Activated CD4-positive, CD25-positive, alpha-beta regulatory T cell treated with anti-CD3 and anti-CD28 coated beads, Interleukin-2, amount 50 U/mL, for 16 hours (primary cell): ENCODE results near the gene C5AR2.
"Not testable (repeated sequence)": the region's sequence is repeated elsewhere in the genome, so short reads cannot be mapped to it uniquely, and the experiment has no call there.

Source experiments
- DNase-seq: peaks from one replicate; pipeline ENCODE4 v3.0.0-alpha.2; 2020; ENCODE audit warnings: low read depth, low spot score

Gene C5AR2

DNA sequence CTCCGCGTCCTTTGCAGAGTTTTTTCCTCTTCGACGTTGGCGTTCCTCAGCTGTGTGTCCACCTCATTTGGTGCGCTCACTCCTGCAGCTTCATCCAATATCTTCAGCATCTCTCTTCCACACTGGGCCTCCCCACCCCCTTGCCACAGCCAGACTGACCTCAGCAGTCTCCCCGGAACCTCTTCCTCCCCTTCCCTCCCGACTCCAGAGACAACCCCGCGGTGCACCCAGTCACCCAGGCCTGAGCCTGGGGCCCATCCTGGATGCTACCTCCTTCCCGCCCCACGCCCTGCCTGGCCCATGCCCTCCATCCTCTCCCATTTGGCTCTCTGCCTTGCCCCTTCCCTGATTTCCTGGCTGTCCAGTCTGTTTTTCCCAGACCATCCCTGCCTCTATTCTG lies 8.1 kb upstream of the C5AR2 start:
- DNase-seq, result no peak

DNA sequence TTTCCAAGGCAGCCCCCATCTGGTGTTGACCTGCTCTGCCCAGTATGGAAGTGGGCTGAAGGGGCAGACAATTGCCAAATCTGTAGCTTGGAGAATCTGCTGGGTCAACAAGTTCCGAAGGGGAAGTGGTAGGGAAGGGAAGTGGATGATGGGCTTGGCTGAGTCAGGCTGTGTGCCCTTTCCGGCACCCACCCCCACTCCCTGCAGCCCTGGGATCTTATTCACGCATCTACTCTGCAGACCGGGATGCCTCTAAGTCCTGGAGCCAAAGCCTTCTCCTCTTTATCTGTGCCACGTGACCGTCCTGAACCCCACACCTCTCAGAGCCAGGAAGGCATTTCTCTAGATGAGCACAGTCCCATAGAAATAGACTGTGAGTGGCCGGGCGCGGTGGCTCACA lies 7.5 kb upstream of the C5AR2 start:
- no peak for DNase-seq

DNA sequence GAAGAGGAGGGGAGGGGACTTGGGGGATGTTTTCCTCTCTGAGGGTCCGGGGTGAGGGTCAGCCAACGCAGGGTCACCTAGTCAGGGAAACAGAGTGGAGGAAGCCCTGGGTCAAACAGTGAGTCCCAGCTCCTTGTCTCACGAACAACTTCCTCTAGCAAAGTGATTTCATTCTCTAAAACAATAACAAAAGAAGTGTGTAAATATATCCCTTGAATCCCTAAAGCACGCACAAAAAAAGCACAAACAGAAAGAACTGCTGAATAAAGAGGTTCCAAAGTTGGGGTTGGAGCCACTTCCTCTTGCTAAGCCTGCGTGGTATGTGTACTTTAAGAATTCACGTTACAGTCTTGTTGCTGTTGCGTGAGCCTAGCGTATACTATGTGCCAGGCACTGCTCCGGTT lies 1.5 kb upstream of the C5AR2 start:
- DNase-seq, result no peak

DNA sequence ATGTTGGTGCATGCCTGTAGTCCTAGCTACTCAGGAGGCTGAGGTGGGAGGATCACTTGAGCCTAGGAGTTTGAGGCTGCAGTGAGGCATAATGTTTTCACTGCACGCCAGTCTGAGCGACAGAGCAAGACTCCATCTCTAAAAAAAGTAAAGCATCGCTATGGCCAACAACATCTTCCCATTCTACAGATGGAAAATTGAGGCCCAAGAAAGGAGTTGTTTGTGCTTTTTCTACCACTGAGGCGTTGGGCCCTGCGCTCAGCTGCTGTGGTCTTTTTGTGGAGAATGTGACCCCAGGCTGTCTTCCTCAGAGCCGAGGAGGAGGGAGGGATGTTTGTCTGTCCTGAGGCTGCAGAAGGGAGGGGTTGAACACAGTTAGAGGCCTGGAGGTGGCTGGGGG lies 485 bp upstream of the C5AR2 start:
- DNase-seq, result no peak

DNA sequence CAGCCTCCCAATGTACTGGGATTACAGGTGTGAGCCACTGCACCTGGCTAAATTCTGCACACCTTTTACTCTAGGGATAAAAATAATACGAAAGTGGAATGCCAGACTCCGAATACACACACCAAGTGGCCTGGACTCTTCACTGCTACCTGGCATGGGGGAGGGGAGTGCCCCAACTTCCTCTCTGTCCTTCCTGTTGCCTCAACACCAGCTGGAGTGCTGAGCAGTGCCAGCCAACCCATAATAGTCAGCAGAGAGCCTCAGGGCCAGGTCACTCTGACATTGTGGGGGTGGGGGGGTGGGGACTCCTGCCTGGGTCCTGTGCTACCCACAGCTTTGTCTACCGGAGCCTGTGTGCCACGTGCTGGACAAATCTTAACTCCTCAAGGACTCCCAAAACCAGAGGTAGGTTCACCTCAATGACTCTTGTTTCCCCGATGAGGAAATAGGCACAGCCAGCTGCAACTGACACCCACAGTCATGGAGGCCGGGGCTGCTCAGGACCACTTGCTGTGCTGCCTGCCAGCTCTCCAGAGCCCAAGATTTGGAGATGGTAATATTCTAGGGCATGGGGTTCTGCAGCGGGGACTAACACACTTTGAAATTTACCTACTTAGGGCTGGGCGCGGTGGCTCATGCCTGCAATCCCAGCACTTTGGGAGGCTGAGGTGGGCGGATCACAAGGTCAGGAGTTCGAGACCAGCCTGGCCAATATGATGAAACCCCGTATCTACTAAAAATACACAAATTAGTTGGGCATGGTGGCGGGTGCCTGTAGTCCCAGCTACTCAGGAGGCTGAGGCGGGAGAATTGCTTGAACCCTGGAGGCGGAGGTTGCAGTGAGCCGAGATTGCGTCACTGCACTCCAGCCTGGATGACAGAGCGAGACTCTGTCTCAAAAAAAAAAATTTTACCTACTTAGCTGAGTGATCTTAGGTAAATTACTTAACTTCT lies 5.1 kb downstream of the C5AR2 start:
- not testable (repeated sequence) for DNase-seq

DNA sequence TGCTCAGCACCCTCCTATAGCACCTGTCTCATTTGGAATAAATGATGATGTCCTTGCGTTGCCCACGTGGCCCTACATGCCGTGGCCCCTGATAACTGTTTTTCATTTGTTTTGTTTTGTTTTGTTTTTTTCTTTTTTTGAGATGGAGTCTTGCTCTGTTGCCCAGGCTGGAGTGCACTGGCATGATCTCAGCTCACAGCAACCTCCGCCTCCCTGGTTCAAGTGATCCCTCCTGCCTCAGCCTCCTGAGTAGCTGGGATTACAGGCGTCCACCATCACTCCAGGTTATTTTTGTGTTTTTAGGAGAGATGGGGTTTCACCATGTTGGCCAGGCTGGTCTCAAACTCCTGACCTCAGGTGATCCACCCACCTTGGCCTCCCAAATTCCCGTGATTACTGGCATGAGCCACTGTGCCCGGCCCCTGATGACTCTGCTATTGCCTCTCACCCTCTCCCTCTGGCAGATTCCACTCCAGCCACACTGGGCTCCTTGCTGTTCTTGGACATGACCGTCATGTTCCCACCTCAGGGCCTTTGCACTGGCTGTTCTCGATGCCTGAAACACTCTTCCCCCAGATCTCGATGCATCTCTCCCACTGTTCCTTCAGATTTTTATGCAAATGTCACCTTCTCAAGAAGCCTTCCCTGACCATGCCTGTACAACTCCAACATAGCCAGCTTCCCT lies 7.4 kb downstream of the C5AR2 start:
- no peak for DNase-seq

DNA sequence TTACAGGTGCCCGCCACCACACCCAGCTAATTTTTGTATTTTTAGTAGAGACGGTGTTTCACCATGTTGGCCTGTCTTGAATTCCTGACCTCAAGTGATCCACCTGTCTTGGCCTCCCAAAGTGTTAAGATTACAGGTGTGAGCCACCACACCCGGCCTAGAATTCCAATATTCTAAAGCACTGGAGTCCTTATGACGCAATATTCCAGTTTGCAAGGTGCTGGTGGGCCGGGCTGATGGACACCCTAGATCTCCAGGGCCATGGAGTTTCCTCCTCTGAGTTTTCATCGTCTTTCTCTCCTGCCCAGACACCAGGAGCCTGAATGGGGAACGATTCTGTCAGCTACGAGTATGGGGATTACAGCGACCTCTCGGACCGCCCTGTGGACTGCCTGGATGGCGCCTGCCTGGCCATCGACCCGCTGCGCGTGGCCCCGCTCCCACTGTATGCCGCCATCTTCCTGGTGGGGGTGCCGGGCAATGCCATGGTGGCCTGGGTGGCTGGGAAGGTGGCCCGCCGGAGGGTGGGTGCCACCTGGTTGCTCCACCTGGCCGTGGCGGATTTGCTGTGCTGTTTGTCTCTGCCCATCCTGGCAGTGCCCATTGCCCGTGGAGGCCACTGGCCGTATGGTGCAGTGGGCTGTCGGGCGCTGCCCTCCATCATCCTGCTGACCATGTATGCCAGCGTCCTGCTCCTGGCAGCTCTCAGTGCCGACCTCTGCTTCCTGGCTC lies 8.7 kb downstream of the C5AR2 start:
- no peak for DNase-seq

DNA sequence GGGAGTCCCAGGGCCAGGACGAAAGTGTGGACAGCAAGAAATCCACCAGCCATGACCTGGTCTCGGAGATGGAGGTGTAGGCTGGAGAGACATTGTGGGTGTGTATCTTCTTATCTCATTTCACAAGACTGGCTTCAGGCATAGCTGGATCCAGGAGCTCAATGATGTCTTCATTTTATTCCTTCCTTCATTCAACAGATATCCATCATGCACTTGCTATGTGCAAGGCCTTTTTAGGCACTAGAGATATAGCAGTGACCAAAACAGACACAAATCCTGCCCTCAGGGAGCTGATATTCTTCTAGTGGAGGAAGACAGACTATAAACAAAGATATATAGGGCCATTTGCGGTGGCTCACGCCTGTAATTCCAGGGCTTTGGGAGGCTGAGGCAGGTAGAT lies 9.8 kb downstream of the C5AR2 start:
- DNase-seq, result no peak

DNA sequence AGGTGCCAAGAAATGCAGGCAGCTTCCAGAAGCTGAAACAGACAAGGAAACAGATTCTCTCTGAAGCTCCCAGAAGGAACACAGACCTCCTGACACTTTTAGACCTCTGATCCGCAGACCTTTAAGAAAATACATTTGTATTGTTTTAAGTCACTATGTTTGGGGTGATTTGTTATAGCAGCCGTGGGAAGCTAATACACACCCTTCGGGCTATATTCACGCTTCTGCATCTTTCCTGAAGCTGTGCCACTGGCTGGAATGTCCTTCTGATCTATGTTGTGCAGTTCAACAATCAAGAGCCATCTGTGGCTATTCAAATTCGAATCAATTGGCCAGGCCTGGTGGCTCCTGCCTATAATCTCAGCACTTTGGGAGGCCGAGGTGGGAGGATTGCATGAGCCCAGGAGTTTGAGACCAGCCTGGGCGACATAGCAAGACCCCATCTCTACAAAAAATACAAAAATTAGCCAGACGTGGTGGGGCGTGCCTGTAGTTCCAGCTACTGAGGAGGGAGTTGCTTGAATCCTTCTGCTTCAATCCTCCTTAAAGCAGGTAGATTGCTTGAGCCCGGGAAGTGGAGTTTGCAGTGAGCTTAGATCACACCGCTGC lies 11.3 kb downstream of the C5AR2 start:
- no peak for DNase-seq

DNA sequence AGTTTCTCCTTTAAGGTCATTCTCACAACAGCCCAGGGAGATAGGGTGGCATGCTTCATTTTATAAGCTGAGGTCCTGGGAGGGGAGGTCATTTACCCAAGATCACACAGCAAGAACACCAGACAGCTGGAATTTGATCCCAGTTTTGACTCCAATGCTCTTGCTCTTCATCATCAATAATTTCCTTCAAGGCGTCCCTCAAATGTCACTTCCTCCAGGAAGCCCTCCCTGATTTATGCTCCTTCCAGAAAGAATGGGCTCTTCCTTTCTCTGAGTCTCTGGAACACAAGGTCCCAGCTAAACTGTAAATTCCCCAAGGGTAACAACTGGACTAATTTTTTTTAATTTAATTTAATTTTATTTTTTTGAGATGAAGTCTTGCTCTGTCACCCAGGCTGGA lies 12.4 kb downstream of the C5AR2 start:
- no peak for DNase-seq

DNA sequence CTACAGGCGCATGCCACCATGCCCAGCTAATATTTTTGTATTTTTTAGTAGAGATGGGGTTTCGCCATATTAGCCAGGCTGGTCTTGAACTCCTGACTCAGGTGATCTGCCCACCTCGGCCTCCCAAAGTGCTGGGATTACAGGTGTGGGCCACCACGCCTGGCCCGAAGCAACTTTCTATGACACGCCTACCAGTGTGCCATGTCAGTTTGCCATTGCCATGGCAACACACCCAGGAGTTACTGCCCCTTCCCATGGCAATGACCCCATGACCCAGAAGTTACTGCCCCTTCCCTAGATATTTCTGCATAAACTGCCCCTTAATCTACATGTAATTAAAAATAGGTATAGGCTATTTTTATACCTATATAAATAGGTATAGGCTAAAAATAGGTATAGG lies 14.0 kb downstream of the C5AR2 start:
- not testable (repeated sequence) for DNase-seq

DNA sequence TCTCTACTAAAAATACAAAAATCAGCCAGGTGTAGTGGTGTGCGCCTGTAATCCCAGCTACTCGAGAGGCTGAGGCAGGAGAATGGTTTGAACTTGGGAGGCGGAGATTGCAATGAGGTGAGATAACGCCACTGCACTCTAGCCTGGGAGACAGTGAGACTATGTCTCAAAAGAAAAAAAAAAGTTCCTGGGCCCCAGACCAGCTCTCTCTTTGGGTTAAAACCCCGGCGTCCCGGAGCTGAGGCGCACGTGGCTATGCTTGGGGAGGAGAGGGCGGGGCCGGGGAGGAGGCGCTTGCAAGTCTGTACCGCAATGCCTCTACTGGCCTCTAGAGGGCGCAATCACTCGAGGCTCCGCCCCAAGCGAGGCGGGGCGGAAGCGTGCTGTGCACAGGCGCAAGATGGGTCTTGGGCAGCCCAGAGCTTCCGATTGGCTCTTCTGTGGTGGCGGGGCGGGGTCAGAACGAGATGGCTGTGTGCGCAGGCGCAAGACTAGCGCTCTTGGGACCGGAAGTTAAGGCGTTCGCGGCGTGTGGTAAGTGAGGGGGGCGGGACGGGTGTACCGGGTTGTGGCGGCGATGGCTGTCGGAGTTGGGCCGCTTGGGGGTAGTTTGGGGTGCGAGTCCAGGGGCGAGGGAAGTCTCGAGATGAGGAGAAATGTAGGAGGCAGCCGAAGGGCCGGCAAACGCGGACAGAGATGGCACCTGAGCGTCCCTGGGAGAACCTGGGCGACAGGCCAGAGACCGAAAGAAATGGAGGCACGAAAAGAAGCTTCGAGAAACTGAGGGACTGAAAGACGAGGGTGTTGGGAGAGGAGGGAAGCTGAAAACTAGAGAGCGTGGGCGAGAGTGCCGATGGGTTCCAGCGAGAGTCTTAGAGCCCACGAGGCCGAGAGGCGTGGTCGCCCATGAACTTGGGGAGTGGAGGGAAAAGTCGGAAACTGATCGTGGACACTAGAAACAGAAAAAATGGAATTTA lies 17.1 kb downstream of the C5AR2 start, which contains the start of gene DHX34:
Gene DHX34 (plus strand): TSS at position 497 of the 977 bp plus-strand sequence. CDS start 3,716 bp downstream, outside the sequence.
- DNase-seq, result peak; percentile 97

DNA sequence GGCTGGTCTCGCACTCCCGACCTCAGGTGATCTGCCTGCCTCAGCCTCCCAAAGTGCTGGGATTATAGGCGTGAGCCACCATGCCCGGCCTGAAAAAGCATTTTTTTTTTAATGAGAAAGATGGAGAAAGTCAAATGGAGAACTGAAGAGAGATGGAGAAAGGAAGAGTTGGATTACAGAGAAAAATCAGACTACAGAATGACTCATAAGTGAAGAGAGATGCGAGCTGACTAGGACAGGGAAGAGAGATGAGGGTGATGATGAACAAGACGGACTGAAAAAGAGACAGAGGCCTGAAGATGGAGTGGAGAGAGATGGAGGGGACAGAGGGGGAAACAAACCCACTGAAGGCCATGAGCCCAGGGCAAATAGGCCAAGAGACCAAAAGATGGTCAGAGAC lies 18.7 kb downstream of the C5AR2 start:
- DNase-seq, result no peak

DNA sequence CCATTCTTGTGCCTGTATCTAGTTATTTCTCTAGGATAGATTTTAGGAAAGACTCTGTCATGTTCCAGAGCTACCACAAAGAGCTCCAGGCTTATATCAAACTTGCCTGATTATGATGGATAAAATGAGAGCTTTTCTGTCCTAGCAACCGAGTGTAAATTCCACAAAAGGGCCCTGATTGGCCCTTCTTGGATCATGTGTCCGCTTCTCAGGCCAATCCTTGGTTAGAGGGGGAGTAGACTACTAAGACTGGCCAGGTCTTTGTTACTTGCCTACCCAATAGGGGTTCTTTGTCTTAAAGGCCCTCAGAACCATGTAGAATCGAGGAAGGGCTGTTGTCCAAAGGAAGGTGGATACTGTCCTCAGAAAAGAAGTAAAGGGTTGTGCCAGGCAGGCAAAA lies 19.6 kb downstream of the C5AR2 start:
- no peak for DNase-seq

DNA sequence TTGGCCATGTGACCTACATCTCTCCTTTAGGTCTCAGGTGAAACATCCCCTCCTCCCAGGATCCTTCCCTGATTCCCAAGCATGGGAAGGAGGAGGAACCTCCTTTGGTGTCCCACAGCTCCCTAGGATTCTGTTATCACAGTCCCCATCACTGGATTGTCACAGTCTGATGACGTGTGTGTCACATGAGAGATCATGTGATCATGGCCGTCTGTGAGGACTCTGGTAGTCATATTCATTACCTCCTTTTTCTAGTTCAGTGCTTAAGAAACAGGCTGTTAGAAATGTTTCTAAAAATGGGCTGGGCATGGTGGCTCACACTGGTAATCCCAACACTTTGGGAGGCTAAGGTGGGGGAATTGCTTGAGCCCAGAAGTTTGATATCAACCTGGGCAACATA lies 20.1 kb downstream of the C5AR2 start:
- no peak for DNase-seq

DNA sequence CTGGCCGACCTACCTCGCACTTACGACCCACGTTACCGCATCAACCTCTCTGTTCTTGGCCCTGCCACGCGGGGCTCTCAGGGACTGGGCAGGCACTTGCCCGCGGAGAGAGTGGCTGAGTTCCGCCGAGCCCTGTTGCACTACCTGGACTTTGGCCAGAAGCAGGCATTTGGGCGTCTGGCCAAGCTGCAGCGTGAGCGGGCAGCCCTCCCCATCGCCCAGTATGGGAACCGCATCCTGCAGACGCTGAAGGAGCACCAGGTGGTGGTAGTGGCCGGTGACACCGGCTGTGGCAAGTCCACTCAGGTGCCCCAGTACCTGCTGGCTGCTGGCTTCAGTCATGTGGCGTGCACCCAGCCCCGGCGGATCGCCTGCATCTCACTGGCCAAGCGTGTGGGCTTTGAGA lies 21.3 kb downstream of the C5AR2 start:
- DNase-seq, result no peak

DNA sequence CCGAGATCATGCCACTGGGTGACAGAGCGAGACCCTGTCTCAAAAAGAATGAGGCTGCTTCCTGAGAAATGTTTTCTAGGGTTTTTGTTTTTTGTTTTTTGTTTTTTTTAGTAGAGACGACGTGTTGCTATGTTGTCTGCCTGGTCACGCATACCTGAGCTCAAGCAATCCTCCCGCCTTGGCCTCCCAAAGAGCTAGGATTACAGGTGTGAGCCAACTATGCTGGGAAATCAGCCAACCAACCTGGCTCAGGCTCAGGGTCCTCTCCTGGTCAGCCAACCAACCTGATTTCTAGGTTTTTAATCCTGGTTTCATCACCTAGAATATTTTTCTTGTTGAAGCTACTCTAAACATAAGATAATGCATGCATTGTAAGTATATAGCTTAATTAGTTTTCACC lies 24.9 kb downstream of the C5AR2 start:
- DNase-seq, result no peak

DNA sequence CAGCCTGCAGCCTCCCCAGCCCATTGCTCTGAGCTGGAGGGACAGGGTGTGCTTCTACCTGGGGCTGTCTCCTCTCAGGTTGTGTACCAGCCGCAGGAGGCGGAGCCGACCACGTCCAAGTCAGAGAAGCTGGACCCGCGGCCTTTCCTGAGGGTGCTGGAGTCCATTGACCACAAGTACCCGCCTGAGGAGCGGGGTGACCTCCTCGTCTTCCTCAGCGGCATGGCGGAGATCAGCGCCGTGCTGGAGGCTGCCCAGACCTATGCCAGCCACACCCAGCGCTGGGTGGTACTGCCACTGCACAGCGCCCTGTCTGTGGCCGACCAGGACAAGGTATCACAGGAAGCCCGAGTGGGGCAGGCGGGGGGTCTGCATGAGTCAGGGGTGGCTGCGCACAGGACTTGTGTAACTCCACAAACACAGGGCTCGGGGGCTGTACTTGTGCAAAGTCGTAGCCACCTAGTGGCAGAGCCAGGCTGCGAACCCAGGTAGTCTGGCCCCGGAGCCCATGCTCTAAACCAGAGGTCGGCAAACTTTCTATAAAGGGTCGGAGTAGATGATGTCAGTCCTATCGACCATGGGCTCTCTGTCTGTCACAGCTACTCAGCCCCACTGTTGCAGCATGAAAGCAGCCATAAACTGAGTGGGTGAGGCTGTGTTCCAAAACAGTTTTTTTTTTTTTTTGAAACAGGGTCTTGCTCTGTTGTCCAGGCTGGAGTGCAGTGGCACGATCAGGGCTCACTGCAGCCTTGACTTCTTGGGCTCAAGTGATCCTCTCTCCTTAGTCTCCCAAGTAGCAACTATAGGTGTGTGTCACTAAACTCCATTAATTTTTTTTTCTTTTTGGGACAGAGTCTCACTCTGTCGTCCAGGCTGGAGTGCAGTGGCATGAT lies 26.1 kb downstream of the C5AR2 start:
- DNase-seq, result no peak

DNA sequence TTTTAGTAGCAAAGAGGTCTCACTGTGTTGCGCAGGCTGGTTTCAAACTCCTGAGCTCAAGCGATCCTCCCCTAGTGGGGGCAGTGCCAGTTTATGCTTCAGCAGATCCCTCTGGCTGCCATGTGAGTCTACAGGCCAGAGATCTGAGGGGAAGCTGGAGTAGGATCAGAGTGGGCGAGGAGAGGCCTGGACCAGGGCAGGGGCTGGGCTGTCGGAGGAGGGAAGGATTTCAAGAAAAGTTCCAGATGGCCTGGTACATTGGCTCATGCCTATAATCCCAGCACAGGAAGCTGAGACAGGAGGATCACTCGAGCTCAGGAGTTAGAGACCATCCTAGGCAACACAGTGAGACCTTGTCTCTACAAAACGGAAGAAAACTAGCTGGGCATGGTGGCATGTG lies 27.0 kb downstream of the C5AR2 start:
- no peak for DNase-seq

DNA sequence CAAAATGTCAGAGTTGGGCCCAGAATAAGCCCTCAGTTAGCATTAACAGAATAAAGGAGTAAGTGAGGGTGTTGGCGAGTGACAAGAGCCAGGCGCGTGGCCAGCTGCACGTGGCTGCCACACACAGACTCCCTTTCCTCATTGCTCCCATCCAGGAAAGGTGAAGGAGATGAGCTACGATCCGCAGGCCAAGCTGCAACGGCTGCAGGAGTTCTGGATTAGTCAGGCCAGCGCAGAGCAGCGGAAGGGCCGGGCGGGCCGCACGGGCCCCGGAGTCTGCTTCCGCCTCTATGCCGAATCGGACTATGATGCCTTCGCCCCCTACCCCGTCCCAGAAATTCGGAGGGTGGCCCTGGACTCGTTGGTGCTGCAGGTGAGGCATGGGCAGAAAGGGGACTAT lies 30.3 kb downstream of the C5AR2 start:
- no peak for DNase-seq
